Measurements from ENCODE around the gene MAP3K14. TPM values are rescaled to one million over a fixed set of nuclear protein-coding genes. Genes with fewer than 3 reads are reported as not detected.

MAP3K14 gene
- total and polyA plus RNA-seq, 2 experiments from 2014 or later: 2.3 to 3.0 TPM

DNA sequence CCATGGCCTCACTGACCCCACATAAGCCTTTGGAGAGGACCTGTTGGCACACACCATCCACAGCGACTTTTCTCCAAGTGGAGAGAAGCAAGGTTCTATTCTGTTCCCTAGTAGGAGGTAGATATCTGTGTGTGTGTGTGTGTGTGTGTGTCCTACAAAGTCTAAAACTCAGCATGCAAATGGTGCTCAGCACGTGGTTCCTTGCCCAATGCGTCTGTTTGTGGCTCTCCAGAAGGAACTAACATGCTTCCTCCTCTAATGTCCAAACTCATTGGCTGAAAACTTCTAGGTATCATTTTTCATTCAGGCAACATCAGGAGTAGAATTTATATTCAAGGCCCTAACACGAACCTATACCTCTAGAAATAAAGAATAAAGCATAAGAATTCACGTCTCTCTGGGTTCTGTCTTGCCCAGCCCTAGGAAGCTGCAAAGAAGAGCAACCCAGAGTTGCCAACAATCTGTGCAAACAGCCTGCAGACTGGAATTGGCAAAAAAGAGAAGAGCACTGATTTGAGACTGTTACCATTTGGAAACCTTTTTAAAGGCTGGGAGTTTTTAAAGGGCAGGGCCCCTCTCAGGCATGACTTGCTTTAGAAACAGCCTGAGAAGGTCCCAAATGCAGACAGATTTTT is 25.5 kb downstream of the MAP3K14 start:
- no peak for DNase-seq (ENCODE audit: low spot score)
- Histone ChIP-seq H3K27me3 (no peaks in the 10 kb centered on the region), H4K20me1 (ENCODE audit: insufficient read depth, poor library complexity, severe bottlenecking) (peaks cover 6% of the 10 kb centered on the region), H3K9me3 (ENCODE audit: low read depth) (no peaks in the 10 kb centered on the region), H3K36me3 (replicated peaks; ENCODE audit: insufficient read depth, low read depth) (no peaks in the 10 kb centered on the region), H2AFZ (no peak overlapping the region), H3K79me2 (peaks cover 32% of the 10 kb centered on the region), H3K27ac (no peak overlapping the region), H3K9me2 (replicated peaks; ENCODE audit: insufficient read depth) (no peaks in the 10 kb centered on the region), H3K4me2 (no peak overlapping the region), H3K4me1 (ENCODE audit: insufficient read depth) (peaks cover 49% of the 10 kb centered on the region), H3K4me3 (no peak overlapping the region)
- 78% methylated on average over 5 of the region's 5 CpGs for WGBS (ENCODE audit: low lambda C conversion rate, missing lambda C conversion rate)
- TF ChIP-seq, protein P1, sequence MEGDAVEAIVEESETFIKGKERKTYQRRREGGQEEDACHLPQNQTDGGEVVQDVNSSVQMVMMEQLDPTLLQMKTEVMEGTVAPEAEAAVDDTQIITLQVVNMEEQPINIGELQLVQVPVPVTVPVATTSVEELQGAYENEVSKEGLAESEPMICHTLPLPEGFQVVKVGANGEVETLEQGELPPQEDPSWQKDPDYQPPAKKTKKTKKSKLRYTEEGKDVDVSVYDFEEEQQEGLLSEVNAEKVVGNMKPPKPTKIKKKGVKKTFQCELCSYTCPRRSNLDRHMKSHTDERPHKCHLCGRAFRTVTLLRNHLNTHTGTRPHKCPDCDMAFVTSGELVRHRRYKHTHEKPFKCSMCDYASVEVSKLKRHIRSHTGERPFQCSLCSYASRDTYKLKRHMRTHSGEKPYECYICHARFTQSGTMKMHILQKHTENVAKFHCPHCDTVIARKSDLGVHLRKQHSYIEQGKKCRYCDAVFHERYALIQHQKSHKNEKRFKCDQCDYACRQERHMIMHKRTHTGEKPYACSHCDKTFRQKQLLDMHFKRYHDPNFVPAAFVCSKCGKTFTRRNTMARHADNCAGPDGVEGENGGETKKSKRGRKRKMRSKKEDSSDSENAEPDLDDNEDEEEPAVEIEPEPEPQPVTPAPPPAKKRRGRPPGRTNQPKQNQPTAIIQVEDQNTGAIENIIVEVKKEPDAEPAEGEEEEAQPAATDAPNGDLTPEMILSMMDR (IDR thresholded peaks at IDR 0.05; ENCODE audit: poor library complexity): no peak
- TF ChIP-seq EZH2phosphoT487 (IDR thresholded peaks at IDR 0.05; ENCODE audit: low read depth, severe bottlenecking, unreplicated experiment): no peak
- no peak for TF ChIP-seq EZH2 (IDR thresholded peaks at IDR 0.05; ENCODE audit: borderline replicate concordance)

GRCh38 chr17:45290269-45290765 is 26.5 kb downstream of the MAP3K14 start:
- no peak for DNase-seq (ENCODE audit: low spot score)
- Histone ChIP-seq H2AFZ (no peak overlapping the region), H4K20me1 (ENCODE audit: insufficient read depth, poor library complexity, severe bottlenecking) (peaks cover 6% of the 10 kb centered on the region), H3K4me2 (no peak overlapping the region), H3K9me2 (replicated peaks; ENCODE audit: insufficient read depth) (no peaks in the 10 kb centered on the region), H3K9me3 (ENCODE audit: low read depth) (no peaks in the 10 kb centered on the region), H3K36me3 (replicated peaks; ENCODE audit: insufficient read depth, low read depth) (no peaks in the 10 kb centered on the region), H3K27ac (no peak overlapping the region), H3K79me2 (peaks cover 23% of the 10 kb centered on the region), H3K4me3 (no peak overlapping the region), H3K4me1 (ENCODE audit: insufficient read depth) (peaks cover 45% of the 10 kb centered on the region), H3K27me3 (no peaks in the 10 kb centered on the region)
- 96% methylated on average over 11 of the region's 11 CpGs for WGBS (ENCODE audit: low lambda C conversion rate, missing lambda C conversion rate)
- TF ChIP-seq, protein P1 (IDR thresholded peaks at IDR 0.05; ENCODE audit: poor library complexity): no peak
- TF ChIP-seq EZH2phosphoT487 (IDR thresholded peaks at IDR 0.05; ENCODE audit: low read depth, severe bottlenecking, unreplicated experiment) (no peak), EZH2 (IDR thresholded peaks at IDR 0.05; ENCODE audit: borderline replicate concordance) (no peak)

DNA sequence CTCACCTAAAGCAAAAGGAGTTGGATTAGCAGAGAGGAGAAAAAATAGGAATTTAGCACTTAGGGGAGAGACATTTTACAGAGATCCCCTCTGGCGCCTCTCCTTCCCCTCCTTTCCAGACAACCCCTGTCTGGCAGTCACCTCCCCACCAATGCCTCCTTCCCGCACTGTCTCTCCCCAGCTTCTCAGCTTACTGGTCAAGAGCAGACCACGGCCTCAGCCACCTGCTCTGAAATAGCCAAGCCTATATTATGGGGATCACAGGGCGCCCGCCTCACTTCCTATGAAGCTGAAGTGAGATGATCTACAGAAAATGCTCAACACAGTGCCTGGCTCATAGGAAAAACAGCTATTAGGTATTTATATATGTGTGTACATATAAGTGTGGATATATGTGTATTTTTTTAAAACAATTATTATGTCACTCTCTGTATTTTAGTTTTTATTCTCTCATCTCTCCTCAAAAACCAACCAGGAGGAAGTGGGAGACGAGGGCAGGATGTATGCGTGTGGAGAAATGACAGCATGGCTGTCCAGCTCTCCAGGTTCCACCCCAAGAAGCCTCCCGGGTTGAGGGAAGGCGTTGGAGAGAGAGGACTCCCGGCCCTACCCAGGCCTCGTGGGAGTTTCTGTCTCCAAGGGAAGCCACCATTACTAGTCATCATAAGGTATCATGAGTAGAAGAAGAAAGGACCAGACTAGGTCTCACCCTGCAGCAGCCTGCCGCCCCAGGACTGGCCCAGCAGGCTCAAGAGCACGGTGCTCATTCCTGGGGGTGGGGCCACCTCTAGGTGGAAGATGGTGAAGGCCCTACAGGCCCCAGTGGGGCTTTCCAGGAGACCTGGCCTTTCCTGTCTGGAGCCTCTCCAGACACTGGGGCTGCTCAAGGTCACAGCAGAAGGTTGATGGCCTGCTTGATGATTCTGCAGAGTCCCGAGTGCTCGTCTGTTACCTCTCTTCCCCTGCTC is 27.2 kb downstream of the MAP3K14 start:
- no peaks in the 10 kb centered on the region for H3K9me3 ChIP-seq (ENCODE audit: low read depth)
- no peak for DNase-seq (ENCODE audit: low spot score)
- peaks cover 17% of the 10 kb centered on the region for H3K79me2 ChIP-seq
- H3K9me2 ChIP-seq (replicated peaks; ENCODE audit: insufficient read depth): no peaks in the 10 kb centered on the region
- 89% methylated on average over 15 of the region's 15 CpGs for WGBS (ENCODE audit: low lambda C conversion rate, missing lambda C conversion rate)
- peaks cover 6% of the 10 kb centered on the region for H4K20me1 ChIP-seq (ENCODE audit: insufficient read depth, poor library complexity, severe bottlenecking)
- H3K36me3 ChIP-seq (replicated peaks; ENCODE audit: insufficient read depth, low read depth): no peaks in the 10 kb centered on the region
- H2AFZ ChIP-seq: no peak overlapping the region
- no peak for TF ChIP-seq EZH2phosphoT487 (IDR thresholded peaks at IDR 0.05; ENCODE audit: low read depth, severe bottlenecking, unreplicated experiment)
- TF ChIP-seq, protein P1 (IDR thresholded peaks at IDR 0.05; ENCODE audit: poor library complexity): no peak
- TF ChIP-seq EZH2 (IDR thresholded peaks at IDR 0.05; ENCODE audit: borderline replicate concordance): no peak
- no peak overlapping the region for H3K4me3 ChIP-seq
- peaks cover 42% of the 10 kb centered on the region for H3K4me1 ChIP-seq (ENCODE audit: insufficient read depth)
- H3K27me3 ChIP-seq: no peaks in the 10 kb centered on the region
- H3K27ac ChIP-seq: no peak overlapping the region
- no peak overlapping the region for H3K4me2 ChIP-seq
